ENCODE results near the gene KCNJ5. TPM values are rescaled to one million over a fixed set of nuclear protein-coding genes. Genes with fewer than 3 reads are reported as not detected.

Gene KCNJ5
- total RNA-seq, 1 donor: 0.36 TPM

DNA sequence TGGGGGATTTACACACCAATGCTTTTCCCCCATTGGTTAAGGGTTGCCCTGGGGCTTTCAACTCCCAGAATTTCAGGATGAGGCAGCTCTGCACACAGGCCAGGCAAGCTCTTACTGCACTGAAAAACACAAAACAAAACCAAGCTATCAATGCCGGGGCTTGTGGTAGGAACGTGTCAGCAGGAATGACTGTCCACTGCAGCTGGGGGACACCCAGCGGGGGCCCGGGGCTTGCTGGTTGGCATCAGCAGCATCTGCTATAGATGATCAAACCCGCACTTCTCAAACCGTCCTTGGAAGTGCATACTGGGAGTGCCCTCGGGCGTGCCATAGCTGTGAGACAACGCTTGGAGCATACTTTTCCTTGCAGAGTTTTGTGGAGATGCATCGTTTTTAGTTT is 43.8 kb downstream of the KCNJ5 start:
- no peak for TF ChIP-seq CTCF (IDR thresholded peaks at IDR 0.05; ENCODE audit: extremely low read depth, low read depth, low read length)
- no peak for DNase-seq (ENCODE audit: insufficient read length, low spot score, missing footprints)
- Histone ChIP-seq H3K27ac (ENCODE audit: low read depth, low read length) (no peak overlapping the region), H3K27me3 (ENCODE audit: insufficient read depth, low read length) (no peaks in the 10 kb centered on the region), H3K79me2 (ENCODE audit: insufficient read depth, low read length) (no peaks in the 10 kb centered on the region), H3K4me3 (ENCODE audit: insufficient read depth, low read length) (no peak overlapping the region), H3K9me3 (ENCODE audit: low read depth, low read length) (no peaks in the 10 kb centered on the region), H3K36me3 (ENCODE audit: insufficient read depth, low read length) (no peaks in the 10 kb centered on the region), H2AFZ (ENCODE audit: low read length) (no peak overlapping the region), H3K4me1 (ENCODE audit: insufficient read depth, low read length) (no peaks in the 10 kb centered on the region), H3K4me2 (ENCODE audit: insufficient read depth, low read length) (no peak overlapping the region), H4K20me1 (ENCODE audit: insufficient read depth, low read length) (no peaks in the 10 kb centered on the region)

DNA sequence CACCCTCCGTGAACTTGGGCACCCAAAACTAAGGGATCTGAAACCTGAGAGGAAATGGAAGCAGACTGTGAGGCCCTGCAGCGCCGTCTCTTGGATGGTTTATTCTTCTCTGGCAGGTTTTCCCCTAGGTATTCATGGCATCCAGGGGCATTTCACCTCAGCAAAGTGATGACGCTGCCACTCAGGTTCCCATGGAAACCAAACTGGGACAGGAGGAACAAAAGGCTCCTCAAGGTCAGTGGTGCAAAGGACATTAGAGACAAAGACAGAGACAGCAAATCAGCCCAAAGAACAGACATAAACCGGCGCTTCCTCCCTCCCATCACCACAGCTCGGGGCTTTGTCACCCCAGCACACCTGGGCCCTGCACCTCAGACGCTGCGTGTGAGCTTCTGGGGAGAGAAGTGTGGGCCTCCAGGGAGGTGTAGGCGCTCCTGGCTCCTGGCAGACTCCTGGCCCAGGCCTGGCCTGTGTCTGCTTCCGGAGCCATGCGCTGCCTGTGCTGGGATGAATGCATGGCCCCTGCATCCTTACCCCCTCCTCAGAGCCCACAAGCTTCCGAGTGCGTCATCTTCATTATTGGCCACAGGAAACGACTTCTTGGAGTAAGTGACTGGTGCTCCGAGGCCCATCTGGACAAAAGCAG is 45.6 kb downstream of the KCNJ5 start:
- no peaks in the 10 kb centered on the region for H3K27me3 ChIP-seq (ENCODE audit: insufficient read depth, low read length)
- no peaks in the 10 kb centered on the region for H3K9me3 ChIP-seq (ENCODE audit: low read depth, low read length)
- H2AFZ ChIP-seq (ENCODE audit: low read length): no peak overlapping the region
- no peaks in the 10 kb centered on the region for H4K20me1 ChIP-seq (ENCODE audit: insufficient read depth, low read length)
- no peak for TF ChIP-seq CTCF (IDR thresholded peaks at IDR 0.05; ENCODE audit: extremely low read depth, low read depth, low read length)
- no peaks in the 10 kb centered on the region for H3K4me1 ChIP-seq (ENCODE audit: insufficient read depth, low read length)
- no peaks in the 10 kb centered on the region for H3K36me3 ChIP-seq (ENCODE audit: insufficient read depth, low read length)
- H3K79me2 ChIP-seq (ENCODE audit: insufficient read depth, low read length): no peaks in the 10 kb centered on the region
- no peak overlapping the region for H3K4me2 ChIP-seq (ENCODE audit: insufficient read depth, low read length)
- H3K4me3 ChIP-seq (ENCODE audit: insufficient read depth, low read length): no peak overlapping the region
- peak; percentile 56 for DNase-seq (ENCODE audit: insufficient read length, low spot score, missing footprints)
- H3K27ac ChIP-seq (ENCODE audit: low read depth, low read length): no peak overlapping the region

DNA sequence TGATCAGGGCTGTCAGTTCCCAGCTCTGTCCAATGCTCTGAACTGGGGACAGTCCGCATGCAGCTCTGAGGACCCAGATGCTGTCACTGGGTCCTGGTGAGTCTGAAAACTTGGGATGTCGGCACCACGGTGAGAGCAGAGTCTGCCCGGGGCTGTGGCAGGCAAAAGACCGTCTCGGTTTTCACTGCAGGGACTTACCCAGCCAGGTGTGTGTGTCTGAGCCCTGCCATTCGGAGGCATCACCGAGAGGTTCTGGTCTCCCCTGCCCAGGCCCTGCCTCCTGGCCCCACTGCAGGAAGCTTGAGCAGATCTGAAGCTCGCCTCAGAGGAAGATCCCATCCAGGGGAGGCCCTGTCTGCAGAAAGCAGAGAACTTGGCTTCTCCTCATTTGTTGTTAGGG is 46.3 kb downstream of the KCNJ5 start:
- Histone ChIP-seq H2AFZ (ENCODE audit: low read length) (no peak overlapping the region), H3K27ac (ENCODE audit: low read depth, low read length) (no peak overlapping the region), H3K9me3 (ENCODE audit: low read depth, low read length) (no peaks in the 10 kb centered on the region), H4K20me1 (ENCODE audit: insufficient read depth, low read length) (no peaks in the 10 kb centered on the region), H3K4me3 (ENCODE audit: insufficient read depth, low read length) (no peak overlapping the region), H3K4me2 (ENCODE audit: insufficient read depth, low read length) (no peak overlapping the region), H3K4me1 (ENCODE audit: insufficient read depth, low read length) (no peaks in the 10 kb centered on the region), H3K27me3 (ENCODE audit: insufficient read depth, low read length) (no peaks in the 10 kb centered on the region), H3K79me2 (ENCODE audit: insufficient read depth, low read length) (no peaks in the 10 kb centered on the region), H3K36me3 (ENCODE audit: insufficient read depth, low read length) (no peaks in the 10 kb centered on the region)
- DNase-seq (ENCODE audit: insufficient read length, low spot score, missing footprints): peak; percentile 48
- no peak for TF ChIP-seq CTCF (IDR thresholded peaks at IDR 0.05; ENCODE audit: extremely low read depth, low read depth, low read length)

- no peak overlapping the region for H3K27ac ChIP-seq (ENCODE audit: low read depth, low read length)
- no peaks in the 10 kb centered on the region for H3K36me3 ChIP-seq (ENCODE audit: insufficient read depth, low read length)
- H3K9me3 ChIP-seq (ENCODE audit: low read depth, low read length): no peaks in the 10 kb centered on the region
- no peaks in the 10 kb centered on the region for H4K20me1 ChIP-seq (ENCODE audit: insufficient read depth, low read length)
- H3K79me2 ChIP-seq (ENCODE audit: insufficient read depth, low read length): no peaks in the 10 kb centered on the region
- no peak overlapping the region for H2AFZ ChIP-seq (ENCODE audit: low read length)
- peak; percentile 59 for DNase-seq (ENCODE audit: insufficient read length, low spot score, missing footprints)
- no peak overlapping the region for H3K4me3 ChIP-seq (ENCODE audit: insufficient read depth, low read length)
- H3K4me2 ChIP-seq (ENCODE audit: insufficient read depth, low read length): no peak overlapping the region
- no peaks in the 10 kb centered on the region for H3K4me1 ChIP-seq (ENCODE audit: insufficient read depth, low read length)
- peaks cover under 1% of the 10 kb centered on the region for H3K27me3 ChIP-seq (ENCODE audit: insufficient read depth, low read length)
- no peak for TF ChIP-seq CTCF (IDR thresholded peaks at IDR 0.05; ENCODE audit: extremely low read depth, low read depth, low read length)
Measured at GRCh38 chr11:128938156-128938885, 47.2 kb downstream of the KCNJ5 start.
